Astrocyte of the hippocampus (primary cell): ENCODE data around the gene DOK3.
A peak's percentile ranks its signal among the peaks of the same experiment; 100 is the strongest.

Experiments
- DNase-seq: peaks from one replicate; pipeline ENCODE4 v3.0.0; 2011; ENCODE audit warnings: low read depth, low spot score

The DOK3 gene

DNA sequence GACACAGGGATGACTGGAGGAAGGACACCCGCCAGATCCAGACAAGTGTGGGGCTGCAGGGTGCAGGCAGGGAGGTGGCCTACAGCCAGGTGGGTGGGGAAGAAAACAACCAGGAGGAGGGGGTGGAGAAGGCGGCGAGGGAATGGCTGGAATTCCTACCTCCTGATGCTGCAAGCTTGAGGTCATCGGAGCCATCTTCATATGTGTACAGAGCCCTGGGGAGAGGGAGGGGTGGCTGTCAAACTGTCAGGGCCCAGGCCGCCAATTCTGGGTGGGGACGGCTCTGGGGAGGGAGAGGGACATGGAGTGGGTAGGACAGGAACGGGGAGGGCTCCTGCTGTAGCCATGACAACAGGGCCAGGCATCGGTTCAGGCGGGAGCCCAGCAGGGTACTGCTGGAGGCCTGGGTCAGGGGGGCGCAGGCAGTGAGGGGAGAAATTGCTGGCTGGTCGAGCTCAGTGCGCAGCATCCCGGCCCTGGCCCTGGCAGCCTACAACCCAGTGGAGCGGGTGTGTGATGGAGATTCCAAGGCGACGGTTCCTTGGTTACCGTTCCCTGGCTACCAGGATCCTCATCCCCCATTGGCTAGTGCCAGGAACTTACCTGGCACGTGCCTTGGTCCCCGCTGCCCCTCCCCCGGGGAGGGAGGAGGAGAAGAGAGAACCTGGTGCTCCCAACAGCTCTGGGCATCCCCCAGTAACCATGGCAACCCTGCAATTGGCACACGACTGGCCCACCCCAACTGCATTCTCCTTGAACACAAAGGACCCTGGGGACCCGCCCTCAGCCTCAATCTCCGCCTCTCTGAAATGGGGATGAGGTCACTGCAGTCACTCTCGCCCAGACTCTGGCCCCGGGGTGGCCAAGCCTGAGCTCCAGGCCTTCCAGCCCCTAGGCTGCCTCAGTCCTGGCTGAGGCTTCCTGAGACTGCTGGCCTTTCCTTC lies 40.7 kb downstream of the DOK3 start:
- DNase-seq = peak; percentile 81

DNA sequence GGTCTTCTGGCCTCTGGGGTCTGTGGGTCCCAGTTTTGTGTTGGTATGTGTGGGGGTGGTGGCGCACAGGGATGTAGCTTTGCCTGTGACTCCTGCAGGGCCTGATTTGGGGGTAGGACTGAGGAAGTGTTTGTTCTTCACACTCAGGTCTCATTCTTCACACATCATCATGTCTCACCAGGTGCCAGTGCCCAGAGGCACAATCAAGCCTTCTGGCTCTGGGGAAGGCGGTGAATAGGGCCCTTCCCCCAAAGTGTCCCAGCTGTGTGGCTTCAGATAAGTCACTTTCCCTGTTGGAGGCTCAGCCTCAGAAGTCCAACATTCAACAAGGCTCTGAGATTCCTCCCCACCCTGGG lies 41.3 kb downstream of the DOK3 start:
- no peak for DNase-seq

GRCh38 chr5:177467436-177467835 lies 42.2 kb downstream of the DOK3 start:
- DNase-seq = no peak

- no peak for DNase-seq
These were observed 42.8 kb downstream of the DOK3 start for GRCh38 chr5:177466861-177467260.

GRCh38 chr5:177465044-177465443 lies 44.6 kb downstream of the DOK3 start:
- DNase-seq = no peak

DNA sequence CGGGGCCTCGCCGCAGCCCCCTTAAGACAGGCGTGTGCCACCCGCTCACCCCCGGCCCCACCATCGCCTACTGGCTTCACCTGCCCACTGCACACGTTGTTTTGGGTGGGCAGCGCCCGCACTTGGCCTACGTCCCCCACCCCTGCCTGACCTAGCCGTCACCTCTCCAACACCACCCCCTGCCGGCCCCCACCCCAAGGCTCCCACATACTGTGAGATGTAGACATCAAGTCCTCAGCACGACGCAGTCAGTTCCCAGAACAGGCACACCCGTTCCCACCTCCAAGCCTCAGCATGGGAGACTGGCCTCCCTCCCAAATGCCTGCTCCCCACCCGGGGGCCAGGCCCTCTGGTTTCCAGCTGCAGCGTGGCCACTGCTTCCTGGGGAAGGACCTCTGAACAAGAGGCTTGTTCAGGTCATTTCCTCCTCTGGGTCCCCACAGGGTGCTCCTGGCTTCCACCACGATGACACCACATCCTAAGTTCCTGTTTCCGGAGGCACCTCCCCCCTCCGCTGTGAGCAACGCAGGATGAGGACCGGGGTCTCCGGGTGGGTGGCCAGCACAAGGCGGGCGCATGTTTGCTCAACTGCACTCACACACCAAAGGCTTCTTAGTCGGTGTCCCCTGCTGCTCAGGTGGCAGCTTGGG lies 47.5 kb downstream of the DOK3 start:
- DNase-seq = no peak

GRCh38 chr5:177459819-177460628 lies 49.6 kb downstream of the DOK3 start:
- no peak for DNase-seq

GRCh38 chr5:177459357-177459756 lies 50.3 kb downstream of the DOK3 start:
- no peak for DNase-seq

GRCh38 chr5:177458912-177459350 lies 50.7 kb downstream of the DOK3 start:
- DNase-seq = peak; percentile 55

DNA sequence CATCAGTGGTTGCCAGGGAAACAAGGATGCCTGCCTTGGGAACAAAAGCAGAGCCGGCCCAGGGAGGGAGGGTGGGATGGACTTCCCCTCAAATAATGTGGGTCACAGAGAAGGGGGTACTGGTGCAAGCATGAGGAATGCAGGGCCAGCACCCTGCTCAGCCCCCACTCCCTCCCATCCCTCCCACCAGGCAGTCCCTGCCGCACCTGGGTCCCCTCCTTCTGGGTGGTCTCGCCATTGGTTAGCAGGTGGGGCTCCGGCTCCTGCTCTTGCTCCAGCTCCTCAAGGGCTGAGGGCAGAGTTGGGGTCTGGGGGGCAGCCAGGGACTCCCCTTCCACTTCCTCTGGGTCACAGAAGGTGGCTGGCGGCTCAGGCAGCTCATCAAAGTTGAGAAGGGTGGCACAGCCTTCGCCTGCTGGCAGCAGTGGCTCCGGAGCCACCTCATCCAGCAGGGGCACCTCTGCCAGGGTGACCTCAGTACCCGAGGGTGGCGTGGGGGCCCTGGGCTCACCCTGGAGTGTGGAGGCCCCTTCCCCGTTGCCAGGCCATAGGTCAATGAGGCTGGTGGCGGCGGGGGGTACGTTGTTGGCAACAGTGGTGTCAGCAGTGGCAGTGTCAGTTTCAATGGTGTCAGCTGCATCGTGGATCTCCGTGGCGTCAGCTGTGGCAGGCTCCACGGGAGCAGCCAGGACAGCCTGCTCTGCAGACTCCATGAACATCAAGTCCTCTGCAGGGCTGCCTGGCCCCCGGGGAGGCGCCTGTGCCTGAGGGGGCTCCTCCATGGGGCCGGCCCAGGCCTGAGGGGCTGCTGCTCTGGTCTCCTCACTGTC lies 51.6 kb downstream of the DOK3 start:
- no peak for DNase-seq

GRCh38 chr5:177456976-177457851 lies 52.4 kb downstream of the DOK3 start:
- peak; percentile 98 for DNase-seq

DNA sequence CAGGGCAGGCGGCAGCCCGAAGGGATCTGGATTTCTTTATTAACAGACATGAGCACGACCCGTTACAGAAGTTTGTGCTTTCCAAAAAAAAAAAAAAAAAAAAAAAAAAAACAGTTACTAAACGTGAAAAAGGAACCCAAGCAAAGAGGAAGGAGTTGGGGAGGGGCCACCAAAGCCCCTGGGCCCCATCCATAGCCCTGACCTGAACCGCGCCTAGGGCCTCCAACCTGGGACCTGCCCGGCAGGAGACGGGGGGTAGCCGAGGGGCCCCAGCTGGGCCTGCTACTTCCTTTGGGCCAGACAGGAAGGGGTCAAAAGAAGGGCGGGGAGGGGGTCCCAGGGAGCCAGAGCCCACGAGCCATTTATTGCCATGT lies 53.0 kb downstream of the DOK3 start:
- DNase-seq = no peak

DNA sequence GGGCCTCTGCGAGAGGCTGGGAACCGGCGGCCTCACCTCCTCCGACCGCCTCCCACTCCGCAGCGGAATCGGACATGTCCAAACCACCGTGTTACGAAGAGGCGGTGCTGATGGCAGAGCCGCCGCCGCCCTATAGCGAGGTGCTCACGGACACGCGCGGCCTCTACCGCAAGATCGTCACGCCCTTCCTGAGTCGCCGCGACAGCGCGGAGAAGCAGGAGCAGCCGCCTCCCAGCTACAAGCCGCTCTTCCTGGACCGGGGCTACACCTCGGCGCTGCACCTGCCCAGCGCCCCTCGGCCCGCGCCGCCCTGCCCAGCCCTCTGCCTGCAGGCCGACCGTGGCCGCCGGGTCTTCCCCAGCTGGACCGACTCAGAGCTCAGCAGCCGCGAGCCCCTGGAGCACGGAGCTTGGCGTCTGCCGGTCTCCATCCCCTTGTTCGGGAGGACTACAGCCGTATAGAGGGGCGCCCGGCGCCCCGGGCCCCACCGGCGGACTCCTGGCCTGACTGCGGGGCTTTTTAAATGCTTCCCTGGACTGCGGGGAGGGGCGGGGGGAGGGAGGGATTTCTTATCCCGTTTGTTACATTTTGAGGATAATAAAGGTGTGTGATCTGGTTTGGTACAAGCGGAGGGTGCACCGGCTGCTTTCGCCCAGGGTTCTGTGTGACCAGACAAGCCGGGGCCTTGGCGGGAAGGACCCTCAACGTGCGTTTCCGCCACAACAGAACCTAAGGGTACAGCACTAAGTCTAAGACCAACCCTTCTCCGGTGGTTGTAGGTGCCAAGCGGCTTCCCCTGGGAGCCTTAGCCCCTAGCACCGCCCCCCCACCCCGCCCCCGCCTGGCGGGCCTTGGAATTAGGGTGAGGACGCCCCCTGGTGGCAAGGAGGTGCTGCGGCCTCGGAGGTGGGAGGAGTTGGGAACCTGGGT lies 53.7 kb downstream of the DOK3 start:
- peak; percentile 96 for DNase-seq

- DNase-seq = peak; percentile 90
These were observed 54.5 kb downstream of the DOK3 start for GRCh38 chr5:177455036-177455660.

DNA sequence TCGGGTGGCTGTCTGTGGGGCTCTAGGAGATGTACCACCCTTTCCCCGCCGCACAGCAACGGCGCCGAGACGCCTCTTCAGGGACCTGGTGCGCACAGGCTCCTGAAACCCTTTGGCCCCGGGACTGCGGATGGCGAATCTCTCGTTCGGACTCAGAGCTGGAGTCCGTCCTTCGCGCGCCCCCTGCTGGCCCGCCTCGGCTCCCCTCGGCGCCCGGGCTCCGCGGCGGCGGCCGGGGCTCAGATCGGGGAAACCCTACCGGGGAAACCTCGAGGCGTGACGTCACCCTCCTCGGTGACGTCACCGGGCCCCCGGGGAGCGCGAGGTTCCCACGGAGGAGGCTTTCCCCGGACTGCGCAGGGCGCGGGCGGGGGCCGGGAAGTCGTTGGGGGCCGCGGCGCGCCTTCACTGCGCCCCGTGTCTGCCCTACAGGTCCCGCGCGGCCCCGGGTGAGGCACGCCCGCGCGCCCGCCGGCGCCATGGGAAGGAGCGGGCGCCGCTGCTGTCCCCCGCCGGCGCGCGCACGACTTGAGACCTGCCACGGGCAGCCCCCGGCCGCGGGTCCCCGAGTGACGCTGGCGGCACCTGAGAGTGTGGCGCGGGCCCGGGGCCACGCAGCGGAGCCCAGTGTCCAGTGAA lies 55.1 kb downstream of the DOK3 start:
- DNase-seq = peak; percentile 98

DNA sequence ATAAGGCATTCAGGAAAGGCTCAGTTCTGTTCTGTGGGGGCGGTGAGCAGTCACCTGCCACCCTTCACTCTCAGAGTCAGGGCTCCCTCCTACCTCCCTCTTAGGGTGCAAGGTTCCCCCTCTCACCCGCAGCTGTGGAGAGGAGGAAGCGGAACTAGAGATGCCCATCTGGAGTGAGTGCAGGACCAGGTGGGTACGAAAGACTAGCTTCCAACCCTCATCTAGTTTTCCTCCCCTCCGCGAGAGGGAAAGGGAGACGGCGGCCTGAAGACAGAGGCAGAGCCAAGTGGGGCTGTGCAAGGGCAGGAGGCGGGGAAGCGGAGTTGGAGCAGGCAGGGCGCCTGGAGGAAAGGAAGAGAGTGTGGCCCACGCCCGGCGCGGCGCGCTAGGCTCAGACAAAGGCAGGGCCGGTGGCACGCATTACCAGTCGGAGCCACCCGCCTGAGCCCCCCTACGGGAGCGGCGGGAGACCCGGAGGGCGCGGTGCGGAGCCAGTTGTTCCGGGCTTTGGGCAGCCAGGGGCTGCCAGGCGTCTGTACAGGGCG lies 55.7 kb downstream of the DOK3 start:
- DNase-seq = peak; percentile 66

DNA sequence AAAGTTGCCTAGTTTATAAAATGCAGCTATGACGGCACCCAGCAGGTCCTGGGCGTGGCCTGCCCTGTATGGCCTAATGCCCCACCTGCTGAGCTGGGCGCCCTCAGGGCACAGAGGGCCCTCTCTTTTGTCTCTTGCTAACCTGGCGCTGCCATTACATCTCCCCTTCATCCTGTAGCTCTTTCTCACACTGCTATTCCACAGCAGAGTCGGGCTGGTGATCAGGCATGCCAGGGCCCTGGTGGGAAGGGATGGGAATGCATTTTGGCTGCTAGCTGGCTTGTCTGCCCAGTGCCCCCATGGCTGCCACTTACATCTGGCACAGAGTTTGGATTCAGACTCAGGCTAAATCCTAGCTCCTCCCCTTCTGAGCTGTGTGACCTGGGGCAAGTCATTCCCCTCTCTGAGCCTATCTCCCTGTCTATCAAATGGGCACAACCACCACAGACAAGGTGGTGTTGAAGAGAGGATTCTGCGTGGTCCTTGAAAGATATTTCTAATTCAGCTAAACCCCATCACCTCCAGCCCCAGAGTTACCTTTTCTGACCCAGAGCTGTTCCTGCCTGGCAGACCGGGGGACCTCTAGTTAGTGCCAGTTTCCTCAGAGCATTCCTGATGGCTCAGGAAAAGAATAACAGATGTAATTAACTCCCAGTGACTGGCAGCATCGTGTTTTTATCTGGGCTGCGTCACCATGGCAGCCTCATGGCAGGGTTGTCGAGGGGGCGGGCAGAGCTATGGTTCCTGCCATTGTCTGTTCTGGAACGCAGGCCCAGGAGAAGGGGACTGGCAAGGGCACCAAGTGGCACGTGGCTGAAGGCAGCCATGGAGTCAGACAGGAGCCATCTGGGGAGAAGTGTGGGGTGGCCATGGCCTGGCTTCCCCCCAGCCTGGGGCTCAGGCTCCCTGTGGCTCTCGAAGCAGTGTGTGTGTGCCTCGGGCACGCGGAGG lies 56.7 kb downstream of the DOK3 start:
- peak; percentile 63 for DNase-seq
